HCT116 (cell line): Measurements from ENCODE around the gene FAM181B. TPM values are rescaled to one million over a fixed set of nuclear protein-coding genes. Genes with fewer than 3 reads are reported as not detected.

Source experiments
- ATAC-seq: fragments of 200-7000 bp; cut with Tn5 transposase; 2 replicates; pipeline ENCODE4 v1.9.1; 2020; ENCODE audit warnings: mild to moderate bottlenecking, moderate library complexity
- BruUV-seq: library from RNA; stranded (reverse); fragments of 400-500 nt; replicated peaks from 2 replicates; lab custom pipeline; 2021; lab: Mats Ljungman, UMichigan
- CTCF ChIA-PET: fragments of 300-600 bp; sonication (Branson Sonifier 250); formaldehyde crosslinking; loops from one replicate; lab custom pipeline; 2021; ENCODE audit warnings: antibody characterized with exemption; lab: Charles Lee
- POLR2A ChIA-PET: fragments of 300-600, 350-600 bp; sonication (Branson Sonifier 250); formaldehyde crosslinking; loops from one replicate; lab custom pipeline; 2021; ENCODE audit warnings: antibody characterized with exemption; lab: Charles Lee
- RAD21 ChIA-PET, 2 experiments: fragments of 300-600 bp; sonication (Branson Sonifier 250); formaldehyde crosslinking; loops; one replicate each; lab custom pipeline; 2023; ENCODE audit warnings: low total read pairs in 2 of 2; ENCODE audit not compliant: uncharacterized antibody in 2 of 2, unreplicated experiment in 2 of 2, low non-redundant PET in 1 of 2; lab: Charles Lee
- DNase-seq: peaks from one replicate; pipeline ENCODE4 v3.0.0-alpha.2; 2010; ENCODE audit warnings: low read depth, low spot score
- H2AFZ ChIP-seq: fragments of 200-600 bp; shearing (Covaris generic), sonication (generic); 2 replicates; pipeline ENCODE4 v1.6.1; 2017; ENCODE audit warnings: low read depth, mixed run types, mixed read lengths, antibody characterized with exemption, low read length; ENCODE audit not compliant: poor library complexity, severe bottlenecking
- H3K27ac ChIP-seq: 2 replicates; pipeline ENCODE4 v1.5.1; 2012; ENCODE audit warnings: low read depth, low read length
- H3K27me3 ChIP-seq: fragments of 200-600 bp; sonication (generic); 2 replicates; pipeline ENCODE4 v1.6.1; 2016; ENCODE audit warnings: mixed run types, low read length, mixed read lengths; ENCODE audit not compliant: insufficient read depth
- H3K36me3 ChIP-seq, 2 experiments: fragments of 200-500 bp in 1 of 2; fragments of 200-600 bp in 1 of 2; sonication (Bioruptor generic) in 1 of 2; sonication (generic) in 1 of 2; 2 replicates each; pipeline versions ENCODE4 v1.5.1 to v1.6.1; 2014 to 2016; ENCODE audit warnings: low read length in 2 of 2, inconsistent platforms in 1 of 2, mixed read lengths in 1 of 2, mixed run types in 1 of 2; ENCODE audit not compliant: insufficient read depth in 2 of 2, control insufficient read depth in 1 of 2
- H3K4me1 ChIP-seq, 2 experiments: fragments of 200-600 bp in 1 of 2; sonication (generic) in 1 of 2; 2 replicates each; pipeline versions ENCODE4 v1.5.1 to v1.6.1; 2012 to 2017; ENCODE audit warnings: low read length in 2 of 2, inconsistent platforms in 1 of 2, mild to moderate bottlenecking in 1 of 2, mixed read lengths in 1 of 2, mixed run types in 1 of 2, moderate library complexity in 1 of 2; ENCODE audit not compliant: insufficient read depth in 2 of 2, control insufficient read depth in 1 of 2
- H3K4me2 ChIP-seq: fragments of 200-600 bp; sonication (generic); 2 replicates; pipeline ENCODE4 v1.6.1; 2017; ENCODE audit warnings: mixed run types, low read length, mixed read lengths
- H3K4me3 ChIP-seq, 2 experiments: fragments of 200-600 bp in 1 of 2; sonication (generic) in 1 of 2; replicated peaks in 1 of 2; 2 replicates each; pipeline ENCODE4 v1.5.1; 2011 to 2016; ENCODE audit warnings: low read length in 2 of 2, control low read depth in 1 of 2, low read depth in 1 of 2, mild to moderate bottlenecking in 1 of 2, mixed read lengths in 1 of 2, mixed run types in 1 of 2
- H3K79me2 ChIP-seq: fragments of 200-600 bp; sonication (generic); 2 replicates; pipeline ENCODE4 v1.6.1; 2017; ENCODE audit warnings: mild to moderate bottlenecking, mixed run types, low read length, moderate library complexity, mixed read lengths; ENCODE audit not compliant: insufficient read depth
- H3K9ac ChIP-seq: fragments of 200-600 bp; sonication (generic); 2 replicates; pipeline ENCODE4 v1.6.1; 2016; ENCODE audit warnings: low read length, mixed read lengths
- H3K9me2 ChIP-seq: fragments of 200-600 bp; sonication (generic), shearing (Covaris generic); 2 replicates; pipeline ENCODE4 v1.6.1; 2017; ENCODE audit warnings: mixed run types, mild to moderate bottlenecking, moderate library complexity; ENCODE audit not compliant: insufficient read depth
- H3K9me3 ChIP-seq, 2 experiments: fragments of 200-500 bp in 1 of 2; fragments of 200-600 bp in 1 of 2; sonication (Bioruptor generic) in 1 of 2; sonication (generic) in 1 of 2; 2 replicates each; pipeline ENCODE4 v1.6.1; 2014 to 2017; ENCODE audit warnings: low read length in 2 of 2, mixed read lengths in 2 of 2, inconsistent platforms in 1 of 2, low read depth in 1 of 2, mild to moderate bottlenecking in 1 of 2, mixed run types in 1 of 2, moderate library complexity in 1 of 2; ENCODE audit not compliant: control insufficient read depth in 1 of 2, insufficient read depth in 1 of 2
- H4K20me1 ChIP-seq: fragments of 200-600 bp; sonication (generic), shearing (Covaris generic); 2 replicates; pipeline ENCODE4 v1.6.1; 2017; ENCODE audit warnings: mixed run types, mild to moderate bottlenecking, moderate library complexity; ENCODE audit not compliant: insufficient read depth
- EGR1 ChIP-seq: IDR thresholded peaks from 2 replicates; pipeline ENCODE4 v1.6.1; 2012; ENCODE audit warnings: low read depth
- EZH2 ChIP-seq: fragments of 200-600 bp; sonication (generic); IDR thresholded peaks from 2 replicates; pipeline ENCODE4 v1.6.1; 2017; ENCODE audit warnings: antibody characterized with exemption, mixed run types
- EZH2phosphoT487 ChIP-seq: fragments of 200-600 bp; IDR thresholded peaks from 2 replicates; pipeline ENCODE4 v1.6.1; 2018; ENCODE audit warnings: antibody characterized with exemption, borderline replicate concordance
- JUND ChIP-seq: IDR thresholded peaks from 2 replicates; pipeline ENCODE4 v1.6.1; 2012
- POLR2AphosphoS5 ChIP-seq: IDR thresholded peaks from 2 replicates; pipeline ENCODE4 v1.6.1; 2011; ENCODE audit warnings: mild to moderate bottlenecking, low read depth, low read length, moderate library complexity
- RAD21 ChIP-seq: IDR thresholded peaks from 2 replicates; pipeline ENCODE4 v1.6.1; 2012; ENCODE audit warnings: low read depth, mild to moderate bottlenecking
- SIN3A ChIP-seq: IDR thresholded peaks from 2 replicates; pipeline ENCODE4 v1.6.1; 2012; ENCODE audit warnings: low read depth
- YY1 ChIP-seq: IDR thresholded peaks from 2 replicates; pipeline ENCODE4 v1.6.1; 2011; ENCODE audit warnings: low read length, low read depth, moderate library complexity, mild to moderate bottlenecking; ENCODE audit not compliant: insufficient replicate concordance; ENCODE audit errors: extremely low read depth
- intact Hi-C: fragments of 100-400 bp; cut with micrococcal nuclease; formaldehyde crosslinking; loops from 2 replicates; pipeline ENCODE4 v1.10.0; 2022
- total RNA-seq: library from RNA; stranded (reverse); gene quantifications from one replicate; pipeline ENCODE4 v1.2.1, GENCODE V29; 2021; ENCODE audit not compliant: unreplicated experiment
- TF ChIP-seq, protein P1 (sequence below): IDR thresholded peaks from 2 replicates; pipeline ENCODE4 v1.6.1; 2012
- TF ChIP-seq, protein P2 (sequence below): IDR thresholded peaks from 2 replicates; pipeline ENCODE4 v1.6.1; 2011; ENCODE audit warnings: mild to moderate bottlenecking, low read length, moderate library complexity; ENCODE audit not compliant: insufficient replicate concordance; ENCODE audit errors: extremely low read depth
- TF ChIP-seq, protein P3 (sequence below), 3 experiments: fragments of 200-600 bp in 1 of 3; sonication (generic) in 1 of 3; IDR thresholded peaks in 2 of 3; conservative IDR thresholded peaks in 1 of 3; 2 replicates each; pipeline ENCODE4 v1.5.1; 2012 to 2017; ENCODE audit warnings: low read depth in 2 of 3, low read length in 2 of 3, antibody characterized with exemption in 1 of 3, borderline replicate concordance in 1 of 3, control low read depth in 1 of 3, mild to moderate bottlenecking in 1 of 3, mixed read lengths in 1 of 3, mixed run types in 1 of 3, moderate library complexity in 1 of 3; ENCODE audit not compliant: insufficient read depth in 1 of 3

FAM181B gene
- total RNA-seq, 1 experiment from 2014 or later, result not detected

DNA sequence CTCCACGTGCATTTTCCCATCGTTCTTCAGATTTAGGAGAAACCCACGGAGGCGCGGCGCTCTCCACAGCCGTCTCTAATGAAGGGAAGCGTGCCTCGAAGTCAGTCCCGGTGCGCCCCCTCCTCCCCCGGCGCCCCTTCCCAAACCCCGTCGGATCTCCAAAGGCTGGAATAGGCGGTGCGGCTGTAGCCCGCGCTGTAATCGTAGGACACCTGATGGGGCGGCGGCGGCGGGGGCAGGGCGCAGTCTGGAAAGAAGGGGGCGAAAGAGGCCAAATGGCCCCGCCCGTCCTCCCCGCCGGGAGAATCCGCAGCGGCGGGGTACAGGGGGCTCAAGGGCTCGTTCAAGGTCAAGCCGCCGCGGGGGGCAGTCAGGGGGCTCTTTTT lies 1.3 kb downstream of the FAM181B start:
- no peaks in the 10 kb centered on the region for H3K79me2 ChIP-seq
- peaks cover 19% of the 10 kb centered on the region; the same call in 1 of the 2 replicates for H3K27me3 ChIP-seq
- ChIA-PET CTCF (no interaction called here), RAD21 (no interaction called here), POLR2A (no interaction called here)
- TF ChIP-seq YY1 (no peak), EGR1 (no peak), SIN3A (no peak), EZH2phosphoT487 (no peak), JUND (no peak), EZH2 (no peak), POLR2AphosphoS5 (no peak), RAD21 (no peak)
- TF ChIP-seq, protein P1, sequence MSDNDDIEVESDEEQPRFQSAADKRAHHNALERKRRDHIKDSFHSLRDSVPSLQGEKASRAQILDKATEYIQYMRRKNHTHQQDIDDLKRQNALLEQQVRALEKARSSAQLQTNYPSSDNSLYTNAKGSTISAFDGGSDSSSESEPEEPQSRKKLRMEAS, result no peak
- TF ChIP-seq, protein P2, sequence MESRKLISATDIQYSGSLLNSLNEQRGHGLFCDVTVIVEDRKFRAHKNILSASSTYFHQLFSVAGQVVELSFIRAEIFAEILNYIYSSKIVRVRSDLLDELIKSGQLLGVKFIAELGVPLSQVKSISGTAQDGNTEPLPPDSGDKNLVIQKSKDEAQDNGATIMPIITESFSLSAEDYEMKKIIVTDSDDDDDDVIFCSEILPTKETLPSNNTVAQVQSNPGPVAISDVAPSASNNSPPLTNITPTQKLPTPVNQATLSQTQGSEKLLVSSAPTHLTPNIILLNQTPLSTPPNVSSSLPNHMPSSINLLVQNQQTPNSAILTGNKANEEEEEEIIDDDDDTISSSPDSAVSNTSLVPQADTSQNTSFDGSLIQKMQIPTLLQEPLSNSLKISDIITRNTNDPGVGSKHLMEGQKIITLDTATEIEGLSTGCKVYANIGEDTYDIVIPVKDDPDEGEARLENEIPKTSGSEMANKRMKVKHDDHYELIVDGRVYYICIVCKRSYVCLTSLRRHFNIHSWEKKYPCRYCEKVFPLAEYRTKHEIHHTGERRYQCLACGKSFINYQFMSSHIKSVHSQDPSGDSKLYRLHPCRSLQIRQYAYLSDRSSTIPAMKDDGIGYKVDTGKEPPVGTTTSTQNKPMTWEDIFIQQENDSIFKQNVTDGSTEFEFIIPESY, result no peak
- TF ChIP-seq, protein P3, sequence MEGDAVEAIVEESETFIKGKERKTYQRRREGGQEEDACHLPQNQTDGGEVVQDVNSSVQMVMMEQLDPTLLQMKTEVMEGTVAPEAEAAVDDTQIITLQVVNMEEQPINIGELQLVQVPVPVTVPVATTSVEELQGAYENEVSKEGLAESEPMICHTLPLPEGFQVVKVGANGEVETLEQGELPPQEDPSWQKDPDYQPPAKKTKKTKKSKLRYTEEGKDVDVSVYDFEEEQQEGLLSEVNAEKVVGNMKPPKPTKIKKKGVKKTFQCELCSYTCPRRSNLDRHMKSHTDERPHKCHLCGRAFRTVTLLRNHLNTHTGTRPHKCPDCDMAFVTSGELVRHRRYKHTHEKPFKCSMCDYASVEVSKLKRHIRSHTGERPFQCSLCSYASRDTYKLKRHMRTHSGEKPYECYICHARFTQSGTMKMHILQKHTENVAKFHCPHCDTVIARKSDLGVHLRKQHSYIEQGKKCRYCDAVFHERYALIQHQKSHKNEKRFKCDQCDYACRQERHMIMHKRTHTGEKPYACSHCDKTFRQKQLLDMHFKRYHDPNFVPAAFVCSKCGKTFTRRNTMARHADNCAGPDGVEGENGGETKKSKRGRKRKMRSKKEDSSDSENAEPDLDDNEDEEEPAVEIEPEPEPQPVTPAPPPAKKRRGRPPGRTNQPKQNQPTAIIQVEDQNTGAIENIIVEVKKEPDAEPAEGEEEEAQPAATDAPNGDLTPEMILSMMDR (IDR thresholded peaks at IDR 0.05 in 2 of 3, conservative IDR thresholded peaks at IDR 0.05 in 1 of 3; ENCODE audit: borderline replicate concordance in 1 of 3, insufficient read depth in 1 of 3, low read depth in 2 of 3, low read length in 2 of 3), result no peak
- no peak overlapping the region for H3K4me3 ChIP-seq
- BruUV-seq, result no TSS peak
- H3K4me2 ChIP-seq, result no peak overlapping the region
- no peaks in the 10 kb centered on the region for H3K9me3 ChIP-seq
- ATAC-seq, result no peak
- H3K27ac ChIP-seq, result no peak overlapping the region
- no peaks in the 10 kb centered on the region for H4K20me1 ChIP-seq
- H2AFZ ChIP-seq, result no peak overlapping the region
- H3K4me1 ChIP-seq, result no peaks in the 10 kb centered on the region
- intact Hi-C loops, result no loop called here
- H3K9me2 ChIP-seq, result no peaks in the 10 kb centered on the region
- H3K36me3 ChIP-seq, result no peaks in the 10 kb centered on the region
- no peak for DNase-seq
- no peak overlapping the region for H3K9ac ChIP-seq
